ENCODE measurements around the gene CCT7. TPM values are rescaled to one million over a fixed set of nuclear protein-coding genes. Genes with fewer than 3 reads are reported as not detected.
"Not testable (repeated sequence)": the region's sequence is repeated elsewhere in the genome, so short reads cannot be mapped to it uniquely, and the experiment has no call there.

CCT7 gene
- total RNA-seq, 1 donor from 2014 or later = 270 TPM

GRCh38 chr2:73254343-73255006 lies 20.4 kb downstream of the CCT7 start:
- DNase-seq (ENCODE audit: low read depth) = no peak

DNA sequence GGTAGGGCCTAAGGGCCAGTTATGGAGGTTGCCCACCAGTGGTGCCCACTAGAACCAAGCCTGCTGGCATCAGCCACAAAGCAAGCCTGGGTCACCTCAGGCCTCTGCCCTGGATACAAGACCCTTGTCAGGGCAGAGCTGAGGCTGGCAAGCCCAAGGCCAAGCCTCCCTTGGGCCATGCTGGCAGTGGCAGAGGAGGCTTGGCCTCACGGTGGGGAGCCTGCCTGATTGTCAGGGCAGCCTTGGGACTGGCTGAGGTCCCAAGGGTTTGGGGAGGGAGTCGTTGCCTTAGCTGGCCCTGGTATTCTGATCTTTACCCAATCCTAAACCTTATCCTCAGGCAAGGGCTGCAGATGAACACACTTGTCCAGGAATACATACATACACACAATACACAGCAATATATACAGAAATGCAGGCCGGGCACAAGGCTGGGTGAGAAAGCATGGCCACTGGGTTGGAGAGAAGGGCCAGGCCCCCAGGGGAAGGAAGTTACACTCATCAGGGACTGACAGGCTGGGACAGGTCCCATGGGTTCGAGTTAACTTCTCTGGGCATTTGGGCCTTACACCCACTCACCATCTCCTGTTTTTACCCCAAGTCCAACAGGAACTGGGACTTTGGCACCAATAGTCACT lies 21.0 kb downstream of the CCT7 start:
- no peak for DNase-seq (ENCODE audit: low read depth)

DNA sequence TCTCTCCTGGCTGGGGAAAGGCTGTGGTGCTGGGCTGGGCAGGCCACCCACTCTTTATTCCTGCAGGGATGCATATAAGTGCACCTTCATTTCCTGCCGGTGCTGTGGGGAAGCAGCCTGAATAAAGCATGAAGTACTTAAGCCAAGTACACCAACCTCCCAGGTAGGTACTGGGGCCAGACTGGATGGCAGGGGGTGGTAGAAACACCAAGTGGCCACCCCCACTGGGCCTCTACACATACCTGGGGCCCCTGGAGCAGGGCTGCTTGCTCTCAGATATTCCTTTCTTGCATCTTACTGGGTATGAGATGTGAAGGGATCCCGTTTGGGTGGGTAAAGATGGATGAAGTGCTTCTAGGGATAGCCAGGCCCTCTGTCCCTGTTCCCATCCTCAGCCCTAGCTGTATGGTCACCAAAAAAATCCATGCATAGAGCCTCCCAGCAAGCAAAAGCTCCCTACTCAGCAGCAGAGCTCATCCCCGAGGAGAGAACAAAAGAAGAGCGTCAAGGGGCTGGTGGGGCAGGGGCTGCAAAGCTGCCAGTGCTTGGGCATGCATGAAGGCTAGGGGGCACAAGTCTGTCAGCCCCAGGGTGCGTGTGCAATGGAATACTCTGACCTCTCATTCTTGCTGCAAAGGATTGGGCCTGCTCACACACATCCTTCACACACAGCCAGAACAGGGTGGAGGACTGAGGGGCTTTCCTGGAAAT lies 22.0 kb downstream of the CCT7 start:
- no peak for DNase-seq (ENCODE audit: low read depth)

GRCh38 chr2:73256618-73256922 lies 22.5 kb downstream of the CCT7 start:
- no peak for DNase-seq (ENCODE audit: low read depth)

GRCh38 chr2:73257021-73257420 lies 22.9 kb downstream of the CCT7 start:
- DNase-seq (ENCODE audit: low read depth) = no peak

DNA sequence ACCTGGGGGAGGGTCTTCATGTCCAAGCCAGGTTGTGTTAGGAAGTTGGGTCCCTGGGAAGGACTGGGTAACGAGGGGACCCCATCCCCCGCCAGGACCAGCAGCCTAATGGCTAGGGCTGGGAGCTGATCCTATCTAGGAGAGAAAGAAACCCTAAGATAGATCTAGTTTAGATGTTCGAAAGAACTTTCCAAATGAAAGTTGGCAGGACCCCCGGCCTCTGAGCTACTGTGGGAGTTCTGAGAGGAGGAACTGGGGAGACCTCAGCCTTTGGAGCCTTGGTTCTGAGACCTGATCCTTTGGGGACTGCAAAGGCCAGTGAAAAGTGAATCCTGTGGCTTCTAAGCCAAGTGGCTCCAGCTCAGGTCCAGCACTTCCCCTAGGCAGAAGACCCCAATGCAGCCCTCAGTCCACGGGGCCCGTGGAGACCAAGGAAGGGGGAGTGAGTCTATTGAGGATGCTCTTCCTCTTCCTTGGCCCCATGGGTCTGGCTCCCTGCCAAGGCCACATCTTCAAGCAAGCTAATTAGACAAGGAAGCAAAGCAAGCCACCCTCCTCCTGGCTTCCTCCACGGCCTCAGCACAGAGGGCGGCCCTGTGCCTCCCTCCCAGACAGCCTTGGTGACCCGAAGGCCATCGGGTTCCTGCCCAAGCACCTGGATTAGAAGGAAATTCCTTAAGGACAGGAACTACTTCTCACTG lies 23.5 kb downstream of the CCT7 start:
- no peak for DNase-seq (ENCODE audit: low read depth)

DNA sequence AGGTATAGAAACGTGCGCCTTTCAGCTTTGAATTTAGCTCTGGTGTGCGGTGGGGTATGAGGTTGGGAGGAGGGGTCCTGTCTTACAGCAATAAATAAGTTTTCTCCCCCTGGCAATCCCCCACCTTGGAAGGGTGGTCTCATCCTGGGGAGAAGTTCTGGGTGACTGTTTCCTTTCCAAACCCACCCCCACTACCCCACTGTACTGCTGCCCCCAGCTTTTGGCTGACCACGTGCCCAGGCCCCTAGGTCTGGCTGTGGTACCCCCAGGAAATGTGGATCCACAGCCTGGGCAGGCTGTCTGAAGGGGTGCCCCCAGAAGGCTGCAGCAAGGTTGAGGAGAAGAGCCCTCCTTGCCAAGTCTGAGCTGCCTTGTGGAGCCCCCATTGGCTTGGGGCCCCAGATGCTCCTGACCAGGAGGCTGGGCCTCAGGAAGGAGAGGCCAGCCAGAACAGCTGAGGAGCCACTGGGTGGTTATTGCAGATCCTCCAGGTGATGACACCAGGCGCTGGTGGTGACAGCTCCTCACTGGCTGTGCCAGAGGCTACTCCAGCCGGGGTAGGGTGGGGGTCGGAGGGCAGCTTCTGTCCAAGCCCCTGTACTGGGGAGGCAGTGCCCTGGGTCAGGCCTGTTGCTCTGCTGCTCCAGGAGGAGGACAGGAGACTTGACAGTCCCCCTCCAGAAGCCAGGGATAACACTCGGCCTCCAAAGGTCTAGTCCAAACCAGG lies 24.2 kb downstream of the CCT7 start:
- DNase-seq (ENCODE audit: low read depth) = no peak

- DNase-seq (ENCODE audit: low read depth) = no peak
Measured at GRCh38 chr2:73258913-73259215, 24.8 kb downstream of the CCT7 start.

GRCh38 chr2:73259276-73259675 lies 25.2 kb downstream of the CCT7 start:
- DNase-seq (ENCODE audit: low read depth) = no peak

DNA sequence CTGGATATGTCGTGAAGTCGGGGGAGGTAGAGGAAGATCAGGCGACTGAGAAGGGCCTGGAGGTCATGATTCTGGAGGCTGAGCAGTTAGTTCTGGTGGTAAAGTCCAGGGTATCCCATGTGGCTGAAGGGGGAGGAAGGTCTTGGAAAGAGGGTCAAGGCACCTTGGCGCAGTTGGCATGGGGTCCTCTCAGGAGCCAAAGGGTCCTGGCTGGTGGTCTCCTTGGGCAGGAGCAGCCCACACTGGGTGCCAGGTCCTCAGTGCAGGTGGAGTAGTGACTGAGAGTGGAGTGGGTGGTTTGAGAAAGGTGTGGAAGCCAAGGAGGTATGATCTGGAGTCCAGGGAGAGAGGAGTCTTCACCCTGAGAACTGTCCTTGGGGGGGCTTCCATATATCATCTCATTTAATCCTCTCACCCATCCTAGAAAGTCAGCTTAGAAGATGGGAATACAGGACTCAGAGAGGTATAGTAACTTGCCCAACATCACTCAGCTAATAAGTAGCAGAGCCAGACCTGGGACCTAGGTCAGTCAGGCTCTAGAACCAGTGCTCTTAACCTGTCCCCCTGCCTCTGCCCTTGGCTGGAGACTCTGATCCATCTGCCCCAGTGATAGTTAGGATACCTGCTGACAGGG lies 25.7 kb downstream of the CCT7 start:
- no peak for DNase-seq (ENCODE audit: low read depth)

- DNase-seq (ENCODE audit: low read depth) = peak; percentile 44
Measured at GRCh38 chr2:73260338-73260984, 26.4 kb downstream of the CCT7 start.

GRCh38 chr2:73262108-73262651 lies 28.1 kb downstream of the CCT7 start:
- no peak for DNase-seq (ENCODE audit: low read depth)

GRCh38 chr2:73262691-73263429 lies 28.8 kb downstream of the CCT7 start:
- not testable (repeated sequence) for DNase-seq (ENCODE audit: low read depth)

DNA sequence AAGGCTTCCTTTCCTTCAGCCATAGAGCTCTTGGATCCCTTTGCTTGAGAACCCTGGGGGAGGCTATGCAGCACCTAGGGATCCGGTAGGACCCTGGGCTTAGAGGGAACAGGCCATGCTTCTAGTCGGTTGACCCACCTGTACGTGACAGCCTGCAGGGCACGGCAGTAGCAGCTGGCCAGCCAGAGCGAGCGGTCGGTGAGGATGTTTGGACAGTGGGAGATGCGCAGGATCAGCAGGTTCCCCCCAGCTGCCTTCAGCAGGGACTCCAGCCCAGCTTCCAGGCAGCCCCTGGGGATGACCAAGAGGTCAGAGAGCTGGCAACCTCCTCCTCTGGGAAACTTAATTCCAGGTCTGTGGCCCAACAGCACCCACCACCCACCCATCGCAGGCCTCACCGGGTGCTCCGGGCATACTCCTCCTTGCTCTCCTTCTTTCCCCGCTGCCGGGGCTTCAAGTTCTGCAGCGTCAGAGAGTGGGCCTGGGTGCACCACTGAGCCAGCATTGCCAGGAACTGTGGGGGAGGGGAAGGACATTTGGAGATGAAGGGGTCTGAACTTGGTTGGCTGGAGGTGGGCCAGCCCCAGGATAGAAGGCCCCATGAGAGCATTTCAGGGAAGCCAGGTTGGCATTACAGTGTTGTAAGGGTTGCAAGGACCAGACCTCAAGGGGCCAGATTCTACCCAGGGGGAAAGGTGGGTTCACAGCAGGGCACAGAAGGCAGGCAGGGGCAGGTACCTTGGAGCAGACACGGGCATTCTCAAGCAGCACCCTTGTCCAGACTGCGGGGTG lies 29.6 kb downstream of the CCT7 start:
- DNase-seq (ENCODE audit: low read depth) = no peak

DNA sequence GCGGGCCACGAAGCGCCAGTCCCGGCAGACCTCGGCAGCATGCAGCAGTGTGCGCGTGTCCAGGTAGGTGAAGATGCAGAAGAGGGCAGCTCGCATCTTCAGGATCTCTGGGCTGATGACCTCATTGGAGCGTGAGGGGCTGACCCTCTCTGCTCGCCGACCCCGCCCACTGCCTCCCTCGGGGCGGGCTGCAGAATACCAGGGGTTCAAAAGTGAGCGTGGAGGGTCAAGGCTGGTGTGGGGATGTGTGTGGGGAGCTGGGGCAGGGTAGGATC lies 30.2 kb downstream of the CCT7 start:
- DNase-seq (ENCODE audit: low read depth) = no peak

DNA sequence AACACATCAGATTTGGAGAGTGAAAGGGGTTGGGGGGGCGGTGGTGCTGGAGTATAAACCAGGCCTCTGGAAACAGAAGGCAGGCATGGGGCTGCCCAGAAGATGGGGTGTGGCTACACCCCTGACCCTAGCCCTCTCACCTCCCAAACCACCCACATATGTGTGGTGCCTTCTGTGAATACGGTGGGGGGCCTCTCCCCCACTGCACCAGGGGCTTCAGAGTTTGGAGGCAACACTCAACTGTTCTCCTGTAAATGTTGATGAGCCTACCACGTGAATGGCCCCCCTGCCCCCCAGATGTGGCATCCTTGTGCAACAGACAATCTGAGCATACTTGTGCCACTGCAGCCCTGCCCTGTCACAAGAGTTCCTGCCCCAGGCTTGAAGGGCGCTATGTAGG lies 30.7 kb downstream of the CCT7 start:
- no peak for DNase-seq (ENCODE audit: low read depth)

DNA sequence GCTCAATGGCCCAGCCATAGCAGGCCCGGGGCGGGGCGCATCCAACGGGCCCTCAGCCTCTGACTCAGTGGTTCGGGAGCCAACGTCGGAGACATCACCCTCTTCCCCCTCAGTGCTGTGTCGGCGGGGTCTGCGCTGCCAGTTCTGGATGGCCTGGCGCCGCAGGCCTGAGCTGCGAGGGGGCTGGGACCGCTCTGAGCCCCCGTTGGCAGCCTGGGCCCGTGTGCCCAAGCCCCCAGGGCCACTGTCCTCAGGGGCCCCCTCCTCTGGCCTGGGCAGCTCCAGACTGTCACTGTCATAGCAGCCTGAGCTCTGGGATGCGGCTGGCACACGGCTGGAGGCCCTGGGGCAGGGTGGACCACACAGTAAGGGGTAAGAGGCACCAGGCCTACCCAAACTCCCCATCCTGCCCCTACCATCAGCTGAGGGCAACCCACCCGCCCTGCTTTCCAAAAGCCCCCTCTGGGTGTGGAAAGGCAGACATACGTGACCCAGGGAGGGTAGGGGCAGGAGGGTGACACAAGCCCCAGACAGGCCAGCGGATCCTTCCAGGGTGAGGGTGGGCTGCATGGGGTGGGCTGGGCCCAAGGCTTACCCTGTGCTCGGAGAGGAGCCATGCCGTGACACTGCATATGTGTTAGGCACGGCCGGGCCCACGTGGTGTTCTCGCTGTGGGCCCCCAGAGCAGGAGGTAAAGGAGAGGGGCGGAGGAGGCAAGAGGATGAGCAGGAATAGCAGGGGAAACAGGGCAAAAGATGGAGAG lies 31.4 kb downstream of the CCT7 start:
- DNase-seq (ENCODE audit: low read depth) = no peak

GRCh38 chr2:73266061-73266901 lies 32.2 kb downstream of the CCT7 start:
- no peak for DNase-seq (ENCODE audit: low read depth)
